SK-N-SH treated with all-trans-retinoic acid at 6 μM for 48 hours (cell line): Measurements from ENCODE around the gene BIN2.

Source experiments
- ATAC-seq: fragments of 200-7000 bp; cut with Tn5 transposase; 3 replicates; pipeline ENCODE4 v1.9.1; 2020; ENCODE audit warnings: mild to moderate bottlenecking, moderate library complexity
- ARNTL ChIP-seq: fragments of 450-650 bp; formaldehyde crosslinking; IDR thresholded peaks from 2 replicates; pipeline ENCODE4 v1.5.0; 2020; ENCODE audit warnings: low read depth, mild to moderate bottlenecking, moderate library complexity, borderline replicate concordance
- BACH2 ChIP-seq: fragments of 250-450 bp; sonication (Bioruptor Pico); IDR thresholded peaks from 2 replicates; pipeline ENCODE4 v1.9.0; 2021; ENCODE audit warnings: mild to moderate bottlenecking, borderline replicate concordance
- CSDC2 ChIP-seq: fragments of 250-450 bp; sonication (Bioruptor Pico); IDR thresholded peaks from 2 replicates; pipeline ENCODE4 v1.5.0; 2020; ENCODE audit warnings: mild to moderate bottlenecking, moderate library complexity
- ESRRG ChIP-seq: fragments of 250-450 bp; sonication (Bioruptor Pico); IDR thresholded peaks from 2 replicates; pipeline ENCODE4 v1.6.1; 2021; ENCODE audit warnings: mild to moderate bottlenecking
- GLIS3 ChIP-seq: fragments of 250-450 bp; sonication (Bioruptor Pico); IDR thresholded peaks from 2 replicates; pipeline ENCODE4 v1.5.0; 2020; ENCODE audit warnings: mild to moderate bottlenecking, moderate library complexity
- ISL1 ChIP-seq: fragments of 250-450 bp; sonication (Bioruptor Pico); IDR thresholded peaks from 2 replicates; pipeline ENCODE4 v2.1.2; 2022; ENCODE audit warnings: mild to moderate bottlenecking, moderate library complexity
- OSR1 ChIP-seq: fragments of 250-450 bp; sonication (Bioruptor Pico); IDR thresholded peaks from 2 replicates; pipeline ENCODE4 v1.8.0; 2022; ENCODE audit warnings: moderate library complexity, mild to moderate bottlenecking, inconsistent platforms
- PPARA ChIP-seq: fragments of 250-450 bp; sonication (Bioruptor Pico); IDR thresholded peaks from 2 replicates; pipeline ENCODE4 v1.5.0; 2020; ENCODE audit warnings: mild to moderate bottlenecking, borderline replicate concordance
- RARB ChIP-seq: fragments of 250-450 bp; sonication (Bioruptor Pico); IDR thresholded peaks from 2 replicates; pipeline ENCODE4 v1.8.0; 2021; ENCODE audit warnings: mild to moderate bottlenecking, moderate library complexity
- SNAI2 ChIP-seq: fragments of 250-450 bp; sonication (Bioruptor Pico); IDR thresholded peaks from 2 replicates; pipeline ENCODE4 v1.5.0; 2020; ENCODE audit warnings: mild to moderate bottlenecking, moderate library complexity
- TCF4 ChIP-seq: fragments of 250-450 bp; sonication (Bioruptor Pico); IDR thresholded peaks from 2 replicates; pipeline ENCODE4 v1.8.0; 2021; ENCODE audit warnings: mild to moderate bottlenecking, moderate library complexity, borderline replicate concordance
- TOX ChIP-seq: fragments of 250-450 bp; sonication (Bioruptor Pico); IDR thresholded peaks from 2 replicates; pipeline ENCODE4 v1.8.0; 2021; ENCODE audit warnings: mild to moderate bottlenecking, moderate library complexity, borderline replicate concordance
- ZC3H10 ChIP-seq: fragments of 250-450 bp; sonication (Bioruptor Pico); IDR thresholded peaks from 2 replicates; pipeline ENCODE4 v1.5.1; 2021; ENCODE audit warnings: mild to moderate bottlenecking, moderate library complexity
- ZFP3 ChIP-seq: fragments of 250-450 bp; sonication (Bioruptor Pico); IDR thresholded peaks from 2 replicates; pipeline ENCODE4 v1.5.0; 2020; ENCODE audit warnings: mild to moderate bottlenecking, moderate library complexity
- ZFP30 ChIP-seq: fragments of 450-650 bp; formaldehyde crosslinking; IDR thresholded peaks from 2 replicates; pipeline ENCODE4 v1.5.0; 2022; ENCODE audit warnings: mild to moderate bottlenecking, moderate library complexity
- ZNF565 ChIP-seq: fragments of 450-650 bp; formaldehyde crosslinking; conservative IDR thresholded peaks from 2 replicates; pipeline ENCODE4 v1.5.0; 2020; ENCODE audit warnings: low read depth, mild to moderate bottlenecking, moderate library complexity
- ZNF8 ChIP-seq: fragments of 450-650 bp; formaldehyde crosslinking; IDR thresholded peaks from 2 replicates; pipeline ENCODE4 v1.5.0; 2020; ENCODE audit warnings: mild to moderate bottlenecking, moderate library complexity
- TF ChIP-seq, protein P1 (sequence below): fragments of 250-450 bp; sonication (Bioruptor Pico); IDR thresholded peaks from 2 replicates; pipeline ENCODE4 v1.5.1; 2021; ENCODE audit warnings: mild to moderate bottlenecking, moderate library complexity
- TF ChIP-seq, protein P2 (sequence below): fragments of 250-450 bp; sonication (Bioruptor Pico); IDR thresholded peaks from 2 replicates; pipeline ENCODE4 v1.5.1; 2020; ENCODE audit warnings: low read depth, mild to moderate bottlenecking, moderate library complexity
- TF ChIP-seq, protein P3 (sequence below): fragments of 250-450 bp; sonication (Bioruptor Pico); IDR thresholded peaks from 2 replicates; pipeline ENCODE4 v1.8.0; 2021; ENCODE audit warnings: low read depth, mild to moderate bottlenecking, moderate library complexity, borderline replicate concordance
- TF ChIP-seq, protein P4 (sequence below): fragments of 250-450 bp; sonication (Bioruptor Pico); IDR thresholded peaks from 2 replicates; pipeline ENCODE4 v1.5.0; 2020; ENCODE audit warnings: mild to moderate bottlenecking, moderate library complexity
- TF ChIP-seq, protein P5 (sequence below): fragments of 250-450 bp; sonication (Bioruptor Pico); IDR thresholded peaks from 2 replicates; pipeline ENCODE4 v1.8.0; 2020; ENCODE audit warnings: mild to moderate bottlenecking, moderate library complexity, borderline replicate concordance

BIN2 gene

DNA sequence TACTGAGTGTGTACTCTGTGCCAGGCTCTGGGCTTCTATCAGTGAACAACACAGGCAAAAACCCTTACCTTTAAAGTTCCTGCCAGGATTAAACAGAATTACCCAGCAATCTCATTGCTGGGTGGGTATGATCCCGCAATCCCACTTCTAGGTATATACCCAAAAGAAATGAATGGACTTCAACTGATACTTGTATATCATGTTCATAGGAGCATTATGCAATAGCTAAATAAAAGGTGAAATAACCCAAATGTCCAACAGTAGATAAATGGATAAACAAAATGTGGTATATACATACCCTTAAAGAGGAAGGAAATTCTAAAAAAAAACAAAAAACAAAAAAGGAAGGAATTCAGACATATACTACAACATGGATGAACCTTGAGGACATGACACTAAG lies 70.7 kb downstream of the BIN2 start (continued):
- TF ChIP-seq, protein P1, sequence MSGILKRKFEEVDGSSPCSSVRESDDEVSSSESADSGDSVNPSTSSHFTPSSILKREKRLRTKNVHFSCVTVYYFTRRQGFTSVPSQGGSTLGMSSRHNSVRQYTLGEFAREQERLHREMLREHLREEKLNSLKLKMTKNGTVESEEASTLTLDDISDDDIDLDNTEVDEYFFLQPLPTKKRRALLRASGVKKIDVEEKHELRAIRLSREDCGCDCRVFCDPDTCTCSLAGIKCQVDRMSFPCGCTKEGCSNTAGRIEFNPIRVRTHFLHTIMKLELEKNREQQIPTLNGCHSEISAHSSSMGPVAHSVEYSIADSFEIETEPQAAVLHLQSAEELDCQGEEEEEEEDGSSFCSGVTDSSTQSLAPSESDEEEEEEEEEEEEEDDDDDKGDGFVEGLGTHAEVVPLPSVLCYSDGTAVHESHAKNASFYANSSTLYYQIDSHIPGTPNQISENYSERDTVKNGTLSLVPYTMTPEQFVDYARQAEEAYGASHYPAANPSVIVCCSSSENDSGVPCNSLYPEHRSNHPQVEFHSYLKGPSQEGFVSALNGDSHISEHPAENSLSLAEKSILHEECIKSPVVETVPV (CRISPR knock-in tag): no peak
- no peak for TF ChIP-seq ISL1
- TF ChIP-seq, protein P2, sequence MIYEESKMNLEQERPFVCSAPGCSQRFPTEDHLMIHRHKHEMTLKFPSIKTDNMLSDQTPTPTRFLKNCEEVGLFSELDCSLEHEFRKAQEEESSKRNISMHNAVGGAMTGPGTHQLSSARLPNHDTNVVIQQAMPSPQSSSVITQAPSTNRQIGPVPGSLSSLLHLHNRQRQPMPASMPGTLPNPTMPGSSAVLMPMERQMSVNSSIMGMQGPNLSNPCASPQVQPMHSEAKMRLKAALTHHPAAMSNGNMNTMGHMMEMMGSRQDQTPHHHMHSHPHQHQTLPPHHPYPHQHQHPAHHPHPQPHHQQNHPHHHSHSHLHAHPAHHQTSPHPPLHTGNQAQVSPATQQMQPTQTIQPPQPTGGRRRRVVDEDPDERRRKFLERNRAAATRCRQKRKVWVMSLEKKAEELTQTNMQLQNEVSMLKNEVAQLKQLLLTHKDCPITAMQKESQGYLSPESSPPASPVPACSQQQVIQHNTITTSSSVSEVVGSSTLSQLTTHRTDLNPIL (CRISPR knock-in tag): no peak

GRCh38 chr12:51247523-51248206 lies 76.3 kb downstream of the BIN2 start:
- no peak for ATAC-seq
- TF ChIP-seq SNAI2 (CRISPR knock-in tag) (no peak), RARB (no peak), ZNF565 (CRISPR knock-in tag) (no peak), ZNF8 (no peak), ARNTL (CRISPR knock-in tag) (no peak), ZC3H10 (CRISPR knock-in tag) (no peak), ZFP30 (CRISPR knock-in tag) (no peak), BACH2 (CRISPR knock-in tag) (no peak), CSDC2 (no peak)
- TF ChIP-seq, protein P2 (CRISPR knock-in tag): no peak
- TF ChIP-seq, protein P3, sequence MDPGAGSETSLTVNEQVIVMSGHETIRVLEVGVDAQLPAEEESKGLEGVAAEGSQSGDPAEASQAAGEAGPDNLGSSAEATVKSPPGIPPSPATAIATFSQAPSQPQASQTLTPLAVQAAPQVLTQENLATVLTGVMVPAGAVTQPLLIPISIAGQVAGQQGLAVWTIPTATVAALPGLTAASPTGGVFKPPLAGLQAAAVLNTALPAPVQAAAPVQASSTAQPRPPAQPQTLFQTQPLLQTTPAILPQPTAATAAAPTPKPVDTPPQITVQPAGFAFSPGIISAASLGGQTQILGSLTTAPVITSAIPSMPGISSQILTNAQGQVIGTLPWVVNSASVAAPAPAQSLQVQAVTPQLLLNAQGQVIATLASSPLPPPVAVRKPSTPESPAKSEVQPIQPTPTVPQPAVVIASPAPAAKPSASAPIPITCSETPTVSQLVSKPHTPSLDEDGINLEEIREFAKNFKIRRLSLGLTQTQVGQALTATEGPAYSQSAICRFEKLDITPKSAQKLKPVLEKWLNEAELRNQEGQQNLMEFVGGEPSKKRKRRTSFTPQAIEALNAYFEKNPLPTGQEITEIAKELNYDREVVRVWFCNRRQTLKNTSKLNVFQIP (CRISPR knock-in tag): no peak
- TF ChIP-seq, protein P4, sequence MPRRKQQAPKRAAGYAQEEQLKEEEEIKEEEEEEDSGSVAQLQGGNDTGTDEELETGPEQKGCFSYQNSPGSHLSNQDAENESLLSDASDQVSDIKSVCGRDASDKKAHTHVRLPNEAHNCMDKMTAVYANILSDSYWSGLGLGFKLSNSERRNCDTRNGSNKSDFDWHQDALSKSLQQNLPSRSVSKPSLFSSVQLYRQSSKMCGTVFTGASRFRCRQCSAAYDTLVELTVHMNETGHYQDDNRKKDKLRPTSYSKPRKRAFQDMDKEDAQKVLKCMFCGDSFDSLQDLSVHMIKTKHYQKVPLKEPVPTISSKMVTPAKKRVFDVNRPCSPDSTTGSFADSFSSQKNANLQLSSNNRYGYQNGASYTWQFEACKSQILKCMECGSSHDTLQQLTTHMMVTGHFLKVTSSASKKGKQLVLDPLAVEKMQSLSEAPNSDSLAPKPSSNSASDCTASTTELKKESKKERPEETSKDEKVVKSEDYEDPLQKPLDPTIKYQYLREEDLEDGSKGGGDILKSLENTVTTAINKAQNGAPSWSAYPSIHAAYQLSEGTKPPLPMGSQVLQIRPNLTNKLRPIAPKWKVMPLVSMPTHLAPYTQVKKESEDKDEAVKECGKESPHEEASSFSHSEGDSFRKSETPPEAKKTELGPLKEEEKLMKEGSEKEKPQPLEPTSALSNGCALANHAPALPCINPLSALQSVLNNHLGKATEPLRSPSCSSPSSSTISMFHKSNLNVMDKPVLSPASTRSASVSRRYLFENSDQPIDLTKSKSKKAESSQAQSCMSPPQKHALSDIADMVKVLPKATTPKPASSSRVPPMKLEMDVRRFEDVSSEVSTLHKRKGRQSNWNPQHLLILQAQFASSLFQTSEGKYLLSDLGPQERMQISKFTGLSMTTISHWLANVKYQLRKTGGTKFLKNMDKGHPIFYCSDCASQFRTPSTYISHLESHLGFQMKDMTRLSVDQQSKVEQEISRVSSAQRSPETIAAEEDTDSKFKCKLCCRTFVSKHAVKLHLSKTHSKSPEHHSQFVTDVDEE (CRISPR knock-in tag): no peak

DNA sequence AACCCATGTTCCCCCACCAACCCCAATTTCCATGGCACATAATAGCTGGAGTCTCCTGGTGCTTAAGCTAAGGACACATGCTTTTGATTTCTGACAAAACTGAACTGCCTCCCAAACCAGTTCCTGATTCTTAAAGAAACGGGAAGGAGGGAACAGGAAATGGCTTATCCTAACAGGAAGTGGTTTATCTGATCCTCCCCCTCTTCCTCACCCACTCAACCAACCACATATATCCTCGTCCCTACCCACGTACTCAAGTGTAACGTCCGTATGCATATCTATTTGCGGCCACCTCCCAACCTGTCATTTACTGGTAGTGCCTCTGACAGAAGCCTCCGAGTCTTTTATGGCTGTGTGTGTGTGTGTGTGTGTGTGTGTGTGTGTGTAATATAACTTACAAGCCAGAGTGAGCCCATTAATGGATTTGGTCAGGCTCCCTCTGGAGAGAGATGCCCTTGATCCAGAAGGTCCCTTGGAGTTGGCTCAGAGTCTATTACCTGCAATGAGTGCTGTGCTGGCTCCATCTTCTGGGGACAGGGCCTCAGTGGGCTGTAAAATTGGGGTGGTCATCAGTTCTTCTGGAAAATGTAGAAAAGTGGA lies 77.6 kb downstream of the BIN2 start:
- no peak for TF ChIP-seq TOX (CRISPR knock-in tag)
- no peak for TF ChIP-seq ZC3H10 (CRISPR knock-in tag)
- no peak for TF ChIP-seq SNAI2 (CRISPR knock-in tag)
- TF ChIP-seq, protein P5, sequence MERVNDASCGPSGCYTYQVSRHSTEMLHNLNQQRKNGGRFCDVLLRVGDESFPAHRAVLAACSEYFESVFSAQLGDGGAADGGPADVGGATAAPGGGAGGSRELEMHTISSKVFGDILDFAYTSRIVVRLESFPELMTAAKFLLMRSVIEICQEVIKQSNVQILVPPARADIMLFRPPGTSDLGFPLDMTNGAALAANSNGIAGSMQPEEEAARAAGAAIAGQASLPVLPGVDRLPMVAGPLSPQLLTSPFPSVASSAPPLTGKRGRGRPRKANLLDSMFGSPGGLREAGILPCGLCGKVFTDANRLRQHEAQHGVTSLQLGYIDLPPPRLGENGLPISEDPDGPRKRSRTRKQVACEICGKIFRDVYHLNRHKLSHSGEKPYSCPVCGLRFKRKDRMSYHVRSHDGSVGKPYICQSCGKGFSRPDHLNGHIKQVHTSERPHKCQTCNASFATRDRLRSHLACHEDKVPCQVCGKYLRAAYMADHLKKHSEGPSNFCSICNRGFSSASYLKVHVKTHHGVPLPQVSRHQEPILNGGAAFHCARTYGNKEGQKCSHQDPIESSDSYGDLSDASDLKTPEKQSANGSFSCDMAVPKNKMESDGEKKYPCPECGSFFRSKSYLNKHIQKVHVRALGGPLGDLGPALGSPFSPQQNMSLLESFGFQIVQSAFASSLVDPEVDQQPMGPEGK (CRISPR knock-in tag): no peak
- TF ChIP-seq ESRRG (CRISPR knock-in tag): no peak
- no peak for TF ChIP-seq ZFP30 (CRISPR knock-in tag)
- TF ChIP-seq GLIS3 (CRISPR knock-in tag): no peak
- no peak for TF ChIP-seq OSR1 (CRISPR knock-in tag)
- TF ChIP-seq PPARA: no peak
- no peak for TF ChIP-seq ZFP3
- no peak for TF ChIP-seq ISL1
- TF ChIP-seq, protein P1 (CRISPR knock-in tag): no peak
- TF ChIP-seq, protein P2 (CRISPR knock-in tag): no peak
- no peak for TF ChIP-seq TCF4 (CRISPR knock-in tag)
- ATAC-seq: peak; percentile 53
